Measurements from ENCODE around the gene EEF2.
A peak's percentile ranks its signal among the peaks of the same experiment; 100 is the strongest.
"Not testable (repeated sequence)": the region's sequence is repeated elsewhere in the genome, so short reads cannot be mapped to it uniquely, and the experiment has no call there.

EEF2 gene

GRCh38 chr19:3969435-3970312 is 15.6 kb downstream of the EEF2 start:
- Histone ChIP-seq H3K4me3 (peak overlapping the region; percentile 68 to 100), H3K27ac (peak overlapping the region; percentile 94 to 99), H3K9me3 (no peaks in the 10 kb centered on the region), H3K4me1 (peaks cover 8 to 58% (median 51%) of the 10 kb centered on the region in 4 donors), H3K27me3 (no peaks in the 10 kb centered on the region), H3K36me3 (peaks cover 31 to 35% (median 33%) of the 10 kb centered on the region in 3 donors)
- intact Hi-C loops (cut with DNase I; ENCODE audit: low total_unique reads), result loop anchor here (10.0 kb wide), 2 partner anchors 205 to 435 kb away; partner anchors contain the start of genes APBA3, MRPL54 and TEKTIP1
- TF ChIP-seq CTCF (IDR thresholded peaks at IDR 0.05), result peak in 1 of 2 experiments; percentile 24
- DNase-seq, result peak; percentile 49 to 82

- TF ChIP-seq CTCF (IDR thresholded peaks at IDR 0.05), result no peak
- H3K4me3 ChIP-seq, result peak overlapping the region; percentile 68 to 100
- H3K27ac ChIP-seq, result peak overlapping the region; percentile 94 to 99
- H3K4me1 ChIP-seq, result peaks cover 8 to 60% (median 54%) of the 10 kb centered on the region in 4 donors
- peak; percentile 94 to 98 for DNase-seq
- peaks cover 40 to 44% (median 42%) of the 10 kb centered on the region in 3 donors for H3K36me3 ChIP-seq
- intact Hi-C loops (cut with DNase I; ENCODE audit: low total_unique reads), result loop anchor here (10.0 kb wide), 2 partner anchors 204 to 434 kb away; partner anchors contain the start of genes APBA3, MRPL54 and TEKTIP1
- H3K9me3 ChIP-seq, result no peaks in the 10 kb centered on the region
- H3K27me3 ChIP-seq, result no peaks in the 10 kb centered on the region
These were observed 16.5 kb downstream of the EEF2 start for GRCh38 chr19:3968556-3969434.

- intact Hi-C loops (cut with DNase I; ENCODE audit: low total_unique reads), result loop anchor here (10.0 kb wide), 2 partner anchors 203 to 433 kb away; partner anchors contain the start of genes APBA3, MRPL54 and TEKTIP1
- H3K27me3 ChIP-seq, H3K9me3 ChIP-seq, DNase-seq: not testable (repeated sequence)
- peaks cover 48 to 52% (median 50%) of the 10 kb centered on the region in 3 donors for H3K36me3 ChIP-seq
- peaks cover 8 to 60% (median 54%) of the 10 kb centered on the region in 4 donors for H3K4me1 ChIP-seq
- H3K4me3 ChIP-seq, result peak overlapping the region; percentile 68 to 100
- H3K27ac ChIP-seq, result peak overlapping the region; percentile 78 to 94
These were observed 17.3 kb downstream of the EEF2 start for GRCh38 chr19:3967983-3968382.

- TF ChIP-seq CTCF (IDR thresholded peaks at IDR 0.05), result no peak
- Histone ChIP-seq H3K27me3 (no peaks in the 10 kb centered on the region), H3K9me3 (no peaks in the 10 kb centered on the region), H3K4me3 (peak overlapping the region; percentile 1 to 68), H3K4me1 (peaks cover 8 to 58% (median 52%) of the 10 kb centered on the region in 4 donors), H3K36me3 (peaks cover 63 to 66% (median 65%) of the 10 kb centered on the region in 3 donors), H3K27ac (peak overlapping the region; percentile 78 to 94)
- no peak for DNase-seq
- intact Hi-C loops (cut with DNase I; ENCODE audit: low total_unique reads), result loop anchor here (10.0 kb wide), 2 partner anchors 202 to 432 kb away; partner anchors contain the start of genes APBA3, MRPL54 and TEKTIP1
These were observed 18.9 kb downstream of the EEF2 start for GRCh38 chr19:3966051-3967017.
